Heart right ventricle (tissue), 16 donors: ENCODE results near the gene TMIGD3. TPM values are rescaled to one million over a fixed set of nuclear protein-coding genes. Genes with fewer than 3 reads are reported as not detected.

Source experiments
- ATAC-seq, 8 donors: fragments of 200-7000 bp; cut with Tn5 transposase; one replicate each; pipeline ENCODE4 v1.9.1; 2020; ENCODE audit warnings: mild to moderate bottlenecking in 8 of 8, moderate library complexity in 8 of 8, moderate number of reproducible peaks in 1 of 8
- DNase-seq, 2 donors: peaks; one replicate each; pipeline ENCODE4 v3.0.0-alpha.2; 2020
- H3K27ac ChIP-seq, 10 donors: fragments of 200-600 bp; sonication (generic) in 2 of 10; one replicate each; pipeline versions ENCODE4 v1.5.0 to v1.8.0; 2020 to 2022; ENCODE audit warnings: mild to moderate bottlenecking in 3 of 10
- H3K27me3 ChIP-seq, 7 donors: fragments of 200-600 bp; one replicate each; pipeline ENCODE4 v1.8.0; 2021 to 2022; ENCODE audit warnings: mild to moderate bottlenecking in 2 of 7
- H3K36me3 ChIP-seq, 9 donors: fragments of 200-600 bp; sonication (generic) in 1 of 9; one replicate each; pipeline versions ENCODE4 v1.5.0 to v1.8.0; 2020 to 2022; ENCODE audit warnings: mild to moderate bottlenecking in 2 of 9
- H3K4me1 ChIP-seq, 9 donors: fragments of 200-600 bp; sonication (generic) in 1 of 9; one replicate each; pipeline versions ENCODE4 v1.5.0 to v1.8.0; 2020 to 2022; ENCODE audit warnings: mild to moderate bottlenecking in 4 of 9
- H3K4me3 ChIP-seq, 10 donors: fragments of 200-600 bp; sonication (generic) in 2 of 10; one replicate each; pipeline versions ENCODE4 v1.5.0 to v1.8.0; 2020 to 2022; ENCODE audit warnings: mild to moderate bottlenecking in 7 of 10, moderate library complexity in 2 of 10
- H3K9me3 ChIP-seq, 11 donors: fragments of 200-600 bp in 10 of 11; sonication (generic) in 2 of 11; one replicate each; pipeline versions ENCODE4 v1.5.0 to v1.8.0; 2013 to 2022; ENCODE audit warnings: mild to moderate bottlenecking in 2 of 11, control low read depth in 1 of 11, moderate library complexity in 1 of 11
- WGBS, 2 donors: extraction: QIAGEN DNeasy Blood & Tissue Kit; methylation state at CpG; one replicate each; pipeline ENCODE4 v1.1.7; 2013; ENCODE audit warnings: inconsistent platforms in 1 of 2; 5-methylcytosine and 5-hydroxymethylcytosine counted together
- intact Hi-C, 10 donors: fragments of 100-400 bp; cut with DNase I; formaldehyde crosslinking; loops; one replicate each; pipeline versions ENCODE4 v1.11.1 to v1.14.2; 2022
- polyA plus RNA-seq, 2 donors: library from polyadenylated mRNA; stranded (reverse); fragments of 200-250 nt; gene quantifications; one replicate each; pipeline ENCODE4 v1.2.3, GENCODE V29; 2013
- total RNA-seq, 10 donors: library from RNA; stranded (reverse); fragmentation: NEBNext Ultra II Directional in 3 of 10; extraction: Animal tissue kit (Norgen Biotek cat#: 25700) in 3 of 10; gene quantifications; one replicate each; pipeline versions ENCODE4 v1.2.1 to v1.2.4, GENCODE V29; 2021 to 2023
- TF ChIP-seq, protein P1 (sequence below), 9 donors: fragments of 200-600 bp; sonication (generic) in 2 of 9; IDR thresholded peaks; one replicate each; pipeline versions ENCODE4 v1.5.0 to v1.8.0; 2021 to 2022; ENCODE audit warnings: antibody characterized with exemption in 9 of 9, mild to moderate bottlenecking in 5 of 9, moderate library complexity in 1 of 9
- donor health status: Arrhythmogenic right ventricular cardiomyopathy.
- donor health status: ischemic (EF 13 %, LVEDD 7.1; RV severe dilation, severe dysfunction).
- donor health status: healthy with polysubstance abuse.
- donor health status: DM: no; HTN: yes; CAD: no.
- donor health status: DM: no; HTN: no; CAD: no.
- donor health status: ischemic (EF 25% LVEDD 6.9; RV normal size, moderate dysfunction).
- donor health status: ischemic (EF 25% LVEDD 5.7; RV mildly dilated, moderate dysfunction).
- donor health status: healthy.
- donor health status: DM: yes; HTN: yes; CAD: no.
- donor health status: Ischemic cardiomyopathy.
- donor health status: ischemic (EF 35%, LVEDD 5.7; RV mildly dilated, moderate dysfunction).
- donor health status: nonischemic (EF 11% LVEDD 7.7; RV severe dilation, severe dysfunction).
- donor health status: DM: yes; HTN: yes; CAD: no.
- donor health status: PGD.
- donor health status: ischemic (EF 29% LVEDD 5.4; RV normal size, mild dysfunction).
- donor health status: nonischemic (EF 23%, LVEDD 6.1; RV moderate dilation, normal function).

The TMIGD3 gene
- total and polyA plus RNA-seq, 12 donors = 0.43 to 6.2 (median 1.4) TPM; not detected in 5

DNA sequence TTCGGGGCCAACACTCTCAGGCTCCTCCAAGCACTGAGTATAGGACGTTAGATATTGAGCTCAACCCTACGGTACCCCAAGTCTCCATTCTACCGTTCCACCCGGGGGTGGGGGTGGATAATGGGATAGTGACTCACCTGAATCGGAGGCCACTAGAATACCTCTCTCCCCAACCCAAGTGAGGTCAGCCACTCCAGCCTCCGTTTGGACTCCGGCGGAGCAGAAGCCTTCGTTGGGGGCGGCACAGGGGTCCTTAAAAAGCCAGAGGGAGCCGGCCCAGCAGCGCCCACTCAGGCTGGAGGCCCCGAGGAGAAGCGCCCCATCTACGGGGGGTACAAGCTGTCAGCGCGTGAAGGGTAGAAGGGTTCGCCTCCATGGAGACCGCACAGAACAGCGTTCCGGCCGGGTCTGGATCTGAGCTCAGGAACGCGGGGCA is 54.9 kb downstream of the TMIGD3 start:
- DNase-seq (no peak), ATAC-seq (peak in 3 of 8 donors; percentile 3 to 45 (median 13))
- TF ChIP-seq, protein P1, sequence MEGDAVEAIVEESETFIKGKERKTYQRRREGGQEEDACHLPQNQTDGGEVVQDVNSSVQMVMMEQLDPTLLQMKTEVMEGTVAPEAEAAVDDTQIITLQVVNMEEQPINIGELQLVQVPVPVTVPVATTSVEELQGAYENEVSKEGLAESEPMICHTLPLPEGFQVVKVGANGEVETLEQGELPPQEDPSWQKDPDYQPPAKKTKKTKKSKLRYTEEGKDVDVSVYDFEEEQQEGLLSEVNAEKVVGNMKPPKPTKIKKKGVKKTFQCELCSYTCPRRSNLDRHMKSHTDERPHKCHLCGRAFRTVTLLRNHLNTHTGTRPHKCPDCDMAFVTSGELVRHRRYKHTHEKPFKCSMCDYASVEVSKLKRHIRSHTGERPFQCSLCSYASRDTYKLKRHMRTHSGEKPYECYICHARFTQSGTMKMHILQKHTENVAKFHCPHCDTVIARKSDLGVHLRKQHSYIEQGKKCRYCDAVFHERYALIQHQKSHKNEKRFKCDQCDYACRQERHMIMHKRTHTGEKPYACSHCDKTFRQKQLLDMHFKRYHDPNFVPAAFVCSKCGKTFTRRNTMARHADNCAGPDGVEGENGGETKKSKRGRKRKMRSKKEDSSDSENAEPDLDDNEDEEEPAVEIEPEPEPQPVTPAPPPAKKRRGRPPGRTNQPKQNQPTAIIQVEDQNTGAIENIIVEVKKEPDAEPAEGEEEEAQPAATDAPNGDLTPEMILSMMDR (IDR thresholded peaks at IDR 0.05) = no peak
- Histone ChIP-seq H3K36me3 (peaks cover 0 to 68% (median 22%) of the 10 kb centered on the region in 9 donors), H3K9me3 (no peaks in the 10 kb centered on the region), H3K4me3 (peak overlapping the region; percentile 61 to 89 (median 80)), H3K4me1 (peaks cover 0 to 54% (median 51%) of the 10 kb centered on the region in 9 donors), H3K27ac (peak overlapping the region in 9 of 10 donors; percentile 76 to 97 (median 90)), H3K27me3 (no peaks in the 10 kb centered on the region)
- intact Hi-C loops = no loop called here
- WGBS, 2 donors = 2% methylated on average over 25 of the region's 25 CpGs

DNA sequence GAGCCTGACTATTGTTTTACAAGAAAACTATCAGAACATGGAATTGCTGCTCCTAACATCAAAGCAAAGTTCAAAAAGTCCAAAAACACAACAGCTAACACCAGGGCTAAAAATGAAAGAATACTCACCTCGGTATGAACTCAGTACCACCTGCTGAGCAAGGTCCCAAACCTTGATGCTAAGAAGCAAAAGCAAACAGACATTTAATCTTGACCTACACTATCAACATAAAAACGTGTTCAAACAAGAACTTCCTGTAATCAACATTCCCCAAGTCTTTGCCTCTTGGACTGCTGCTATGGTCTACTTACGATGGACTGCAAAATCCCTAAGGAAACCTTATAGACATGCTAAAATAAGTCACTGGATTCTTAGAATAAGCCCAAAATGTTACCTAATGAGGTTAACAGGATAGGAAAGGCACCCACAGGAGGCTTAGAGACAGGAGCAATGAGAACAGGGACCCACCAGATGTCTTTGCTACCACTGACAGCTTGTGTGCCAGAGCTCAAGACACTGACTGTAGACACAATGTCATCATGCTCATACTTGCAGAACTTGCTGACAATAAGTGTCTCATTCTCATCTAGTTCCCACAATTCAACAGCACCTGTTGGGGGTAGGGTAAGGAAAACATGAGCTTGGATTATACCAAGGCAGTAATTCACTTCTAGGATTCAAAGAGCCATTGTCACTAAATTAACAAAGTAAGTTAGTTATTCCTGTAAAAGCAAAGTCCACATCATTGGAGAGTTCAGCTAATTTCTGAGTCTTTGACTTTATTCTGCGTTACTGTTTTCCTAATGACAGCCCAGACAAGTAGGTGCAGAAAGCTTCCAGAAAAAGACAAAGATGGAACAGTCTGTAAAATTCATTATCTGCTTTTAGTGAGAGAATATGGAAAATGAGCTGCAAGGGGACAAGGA is 56.2 kb downstream of the TMIGD3 start:
- peaks cover 0 to 69% (median 33%) of the 10 kb centered on the region in 9 donors for H3K36me3 ChIP-seq
- TF ChIP-seq, protein P1 (IDR thresholded peaks at IDR 0.05) = no peak
- H3K9me3 ChIP-seq = no peaks in the 10 kb centered on the region
- H3K27me3 ChIP-seq = no peaks in the 10 kb centered on the region
- ATAC-seq = no peak
- H3K27ac ChIP-seq = no peak overlapping the region
- WGBS, 2 donors = 69 to 72% methylated on average over 4 of the region's 4 CpGs
- DNase-seq = no peak
- intact Hi-C loops = no loop called here
- H3K4me1 ChIP-seq = peaks cover 0 to 45% (median 39%) of the 10 kb centered on the region in 9 donors
- H3K4me3 ChIP-seq = peak overlapping the region in 3 of 10 donors; percentile 80 to 88 (median 87)

DNA sequence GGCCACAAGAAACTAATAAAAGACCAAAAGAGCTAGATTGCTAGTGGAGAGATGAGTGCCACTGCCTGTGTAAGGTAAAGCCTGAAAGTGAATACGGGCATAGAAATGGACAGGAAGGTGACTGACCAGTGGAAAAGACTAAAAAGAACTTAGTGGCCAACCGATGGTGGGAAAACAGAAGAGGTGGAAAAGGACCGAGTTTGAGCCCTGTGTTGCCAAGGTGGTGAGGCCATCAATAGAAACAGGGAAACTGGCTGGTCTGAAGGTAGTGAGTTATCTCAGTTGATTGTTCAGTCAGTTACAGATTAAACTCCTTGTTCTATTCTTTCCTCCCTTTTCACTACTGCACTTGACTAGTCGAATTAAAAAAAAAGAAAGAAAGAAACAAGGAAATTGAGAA is 56.9 kb downstream of the TMIGD3 start:
- Histone ChIP-seq H3K27me3 (no peaks in the 10 kb centered on the region), H3K4me1 (peaks cover 0 to 41% (median 32%) of the 10 kb centered on the region in 9 donors), H3K27ac (no peak overlapping the region), H3K9me3 (no peaks in the 10 kb centered on the region), H3K4me3 (no peak overlapping the region), H3K36me3 (peaks cover 0 to 70% (median 34%) of the 10 kb centered on the region in 9 donors)
- TF ChIP-seq, protein P1 (IDR thresholded peaks at IDR 0.05) = no peak
- WGBS, 2 donors = 86 to 90% methylated on average over 4 of the region's 4 CpGs
- intact Hi-C loops = no loop called here
- DNase-seq (no peak), ATAC-seq (no peak)

DNA sequence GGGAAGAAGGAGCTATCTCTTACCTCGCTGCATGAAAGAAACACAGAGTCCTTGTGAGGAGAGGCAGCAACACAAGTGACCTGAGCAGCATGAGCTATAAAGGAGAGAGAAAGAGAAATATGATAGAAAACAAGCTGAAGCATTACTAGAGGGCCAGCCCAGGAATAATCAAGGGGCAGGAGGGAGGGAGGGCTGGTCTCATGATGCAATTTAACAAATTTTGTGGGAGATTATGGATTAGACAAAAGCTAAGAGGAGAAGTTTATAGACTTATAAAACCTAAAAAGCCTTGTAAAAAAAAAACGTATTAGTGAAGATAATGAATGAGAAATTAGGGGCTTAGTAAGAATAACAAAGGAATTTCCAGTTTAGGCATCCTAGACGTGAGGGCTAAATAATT is 59.4 kb downstream of the TMIGD3 start:
- DNase-seq = no peak
- Histone ChIP-seq H3K27me3 (no peaks in the 10 kb centered on the region), H3K4me1 (peaks cover 0 to 23% (median 15%) of the 10 kb centered on the region in 9 donors), H3K27ac (no peak overlapping the region), H3K36me3 (peaks cover 0 to 86% (median 51%) of the 10 kb centered on the region in 9 donors), H3K9me3 (no peaks in the 10 kb centered on the region), H3K4me3 (no peak overlapping the region)
- no peak for ATAC-seq
- WGBS, 2 donors = 72 to 87% methylated on average over 3 of the region's 3 CpGs
- intact Hi-C loops = no loop called here
- TF ChIP-seq, protein P1 (IDR thresholded peaks at IDR 0.05) = no peak
